Panc1 (cell line): ENCODE data around the gene MAP3K15. TPM values are rescaled to one million over a fixed set of nuclear protein-coding genes. Genes with fewer than 3 reads are reported as not detected.

Source experiments
- ATAC-seq: fragments of 200-7000 bp; cut with Tn5 transposase; 2 replicates; pipeline ENCODE4 v1.9.1; 2020; ENCODE audit warnings: mild to moderate bottlenecking, moderate library complexity
- BruUV-seq: library from RNA; stranded (reverse); fragments of 400-500 nt; replicated peaks from 2 replicates; lab custom pipeline; 2021; lab: Mats Ljungman, UMichigan
- CTCF ChIA-PET: fragments of 300-600 bp; sonication (Branson Sonifier 250); formaldehyde crosslinking; loops from one replicate; lab custom pipeline; 2022; ENCODE audit warnings: antibody characterized with exemption; lab: Charles Lee
- POLR2A ChIA-PET: fragments of 300-600 bp; sonication (Branson Sonifier 250); formaldehyde crosslinking; loops from one replicate; lab custom pipeline; 2022; ENCODE audit warnings: antibody characterized with exemption; lab: Charles Lee
- DNase-seq: peaks from one replicate; pipeline ENCODE4 v3.0.0-alpha.2; 2010; ENCODE audit warnings: low read depth, low spot score
- H3K27ac ChIP-seq: 2 replicates; pipeline ENCODE4 v1.5.1; 2011; ENCODE audit warnings: mild to moderate bottlenecking, low read length, inconsistent platforms
- H3K27me3 ChIP-seq: fragments of 200-500 bp; sonication (Bioruptor generic); 2 replicates; pipeline ENCODE4 v1.6.0; 2014; ENCODE audit warnings: low read length, inconsistent platforms; ENCODE audit not compliant: control insufficient read depth, insufficient read depth
- H3K36me3 ChIP-seq: fragments of 200-500 bp; sonication (Bioruptor generic); 2 replicates; pipeline ENCODE4 v1.5.1; 2014; ENCODE audit warnings: inconsistent platforms, mild to moderate bottlenecking, low read length, moderate library complexity; ENCODE audit not compliant: control insufficient read depth, insufficient read depth
- H3K4me1 ChIP-seq: 2 replicates; pipeline ENCODE4 v1.5.1; 2011; ENCODE audit warnings: inconsistent platforms, mild to moderate bottlenecking, low read length, moderate library complexity; ENCODE audit not compliant: control insufficient read depth, insufficient read depth
- H3K4me3 ChIP-seq, 2 experiments: 2 replicates each; pipeline ENCODE4 v1.5.1; 2011 to 2012; ENCODE audit warnings: low read depth in 2 of 2, low read length in 2 of 2, mild to moderate bottlenecking in 2 of 2, inconsistent platforms in 1 of 2, moderate library complexity in 1 of 2
- H3K9me3 ChIP-seq: fragments of 200-500 bp; sonication (Bioruptor generic); 2 replicates; pipeline ENCODE4 v1.5.1; 2014; ENCODE audit warnings: low read depth, mild to moderate bottlenecking, inconsistent platforms, low read length, moderate library complexity; ENCODE audit not compliant: control insufficient read depth, insufficient read depth
- POLR2AphosphoS5 ChIP-seq: IDR thresholded peaks from 2 replicates; pipeline ENCODE4 v1.6.1; 2012; ENCODE audit warnings: mild to moderate bottlenecking, low read depth, low read length, moderate library complexity
- SIN3A ChIP-seq: IDR thresholded peaks from 2 replicates; pipeline ENCODE4 v1.6.1; 2012; ENCODE audit warnings: low read depth, mild to moderate bottlenecking, low read length, moderate library complexity, borderline replicate concordance; ENCODE audit not compliant: insufficient read depth
- TCF7L2 ChIP-seq: IDR thresholded peaks from 2 replicates; pipeline ENCODE4 v1.6.1; 2011; ENCODE audit warnings: mild to moderate bottlenecking, low read depth, low read length, inconsistent platforms
- in situ Hi-C: cut with HindIII; loops from 2 replicates; pipeline ENCODE4 v1.10.0; 2016; ENCODE audit warnings: low sequenced_read_pairs, low pct_unique_long_range_greater_than_20kb
- intact Hi-C: fragments of 100-400 bp; cut with micrococcal nuclease; formaldehyde crosslinking; loops from one replicate; pipeline ENCODE4 v1.10.0; 2022; ENCODE audit not compliant: unreplicated experiment
- total RNA-seq: library from RNA; stranded (reverse); gene quantifications from one replicate; pipeline ENCODE4 v1.2.1, GENCODE V29; 2021; ENCODE audit not compliant: unreplicated experiment
- TF ChIP-seq, protein P1 (sequence below), 2 experiments: IDR thresholded peaks; 2 replicates each; pipeline ENCODE4 v1.6.1; 2011 to 2012; ENCODE audit warnings: low read depth in 2 of 2, control low read depth in 1 of 2, low read length in 1 of 2, mild to moderate bottlenecking in 1 of 2, moderate library complexity in 1 of 2; ENCODE audit not compliant: insufficient read depth in 1 of 2
- TF ChIP-seq, protein P2 (sequence below): fragments of 450-650 bp; IDR thresholded peaks from 2 replicates; pipeline ENCODE4 v1.5.1; 2017; ENCODE audit warnings: mild to moderate bottlenecking

The MAP3K15 gene
- total RNA-seq, 1 experiment from 2014 or later = 4.9 TPM

DNA sequence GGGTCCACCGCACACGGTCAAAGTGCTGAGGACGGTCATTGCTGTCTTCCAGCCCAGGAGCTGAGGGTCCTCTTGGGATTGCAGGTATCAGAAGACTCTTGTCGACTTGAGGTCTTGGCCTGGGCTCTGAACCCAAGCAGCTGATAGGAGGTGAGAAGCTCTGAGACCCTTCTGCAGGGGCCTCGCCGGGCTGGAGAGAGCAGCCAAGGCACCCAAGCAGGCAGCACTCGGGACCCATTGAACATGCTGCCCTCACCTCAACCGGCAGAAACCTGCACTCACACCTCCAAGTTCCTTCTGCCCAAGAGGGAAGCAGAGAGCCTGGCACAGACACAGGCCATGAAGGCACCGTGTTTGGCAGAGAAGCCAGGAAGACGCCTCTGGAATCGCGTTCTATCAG lies 137.5 kb downstream of the MAP3K15 start:
- H3K27me3 ChIP-seq = no peaks in the 10 kb centered on the region
- ChIA-PET CTCF (no interaction called here), POLR2A (no interaction called here)
- DNase-seq (no peak), ATAC-seq (no peak)
- TF ChIP-seq, protein P1, sequence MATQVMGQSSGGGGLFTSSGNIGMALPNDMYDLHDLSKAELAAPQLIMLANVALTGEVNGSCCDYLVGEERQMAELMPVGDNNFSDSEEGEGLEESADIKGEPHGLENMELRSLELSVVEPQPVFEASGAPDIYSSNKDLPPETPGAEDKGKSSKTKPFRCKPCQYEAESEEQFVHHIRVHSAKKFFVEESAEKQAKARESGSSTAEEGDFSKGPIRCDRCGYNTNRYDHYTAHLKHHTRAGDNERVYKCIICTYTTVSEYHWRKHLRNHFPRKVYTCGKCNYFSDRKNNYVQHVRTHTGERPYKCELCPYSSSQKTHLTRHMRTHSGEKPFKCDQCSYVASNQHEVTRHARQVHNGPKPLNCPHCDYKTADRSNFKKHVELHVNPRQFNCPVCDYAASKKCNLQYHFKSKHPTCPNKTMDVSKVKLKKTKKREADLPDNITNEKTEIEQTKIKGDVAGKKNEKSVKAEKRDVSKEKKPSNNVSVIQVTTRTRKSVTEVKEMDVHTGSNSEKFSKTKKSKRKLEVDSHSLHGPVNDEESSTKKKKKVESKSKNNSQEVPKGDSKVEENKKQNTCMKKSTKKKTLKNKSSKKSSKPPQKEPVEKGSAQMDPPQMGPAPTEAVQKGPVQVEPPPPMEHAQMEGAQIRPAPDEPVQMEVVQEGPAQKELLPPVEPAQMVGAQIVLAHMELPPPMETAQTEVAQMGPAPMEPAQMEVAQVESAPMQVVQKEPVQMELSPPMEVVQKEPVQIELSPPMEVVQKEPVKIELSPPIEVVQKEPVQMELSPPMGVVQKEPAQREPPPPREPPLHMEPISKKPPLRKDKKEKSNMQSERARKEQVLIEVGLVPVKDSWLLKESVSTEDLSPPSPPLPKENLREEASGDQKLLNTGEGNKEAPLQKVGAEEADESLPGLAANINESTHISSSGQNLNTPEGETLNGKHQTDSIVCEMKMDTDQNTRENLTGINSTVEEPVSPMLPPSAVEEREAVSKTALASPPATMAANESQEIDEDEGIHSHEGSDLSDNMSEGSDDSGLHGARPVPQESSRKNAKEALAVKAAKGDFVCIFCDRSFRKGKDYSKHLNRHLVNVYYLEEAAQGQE (IDR thresholded peaks at IDR 0.05; ENCODE audit: insufficient read depth in 1 of 2, low read depth in 2 of 2, low read length in 1 of 2) = no peak
- TF ChIP-seq SIN3A (no peak), TCF7L2 (no peak), POLR2AphosphoS5 (no peak)
- TF ChIP-seq, protein P2, sequence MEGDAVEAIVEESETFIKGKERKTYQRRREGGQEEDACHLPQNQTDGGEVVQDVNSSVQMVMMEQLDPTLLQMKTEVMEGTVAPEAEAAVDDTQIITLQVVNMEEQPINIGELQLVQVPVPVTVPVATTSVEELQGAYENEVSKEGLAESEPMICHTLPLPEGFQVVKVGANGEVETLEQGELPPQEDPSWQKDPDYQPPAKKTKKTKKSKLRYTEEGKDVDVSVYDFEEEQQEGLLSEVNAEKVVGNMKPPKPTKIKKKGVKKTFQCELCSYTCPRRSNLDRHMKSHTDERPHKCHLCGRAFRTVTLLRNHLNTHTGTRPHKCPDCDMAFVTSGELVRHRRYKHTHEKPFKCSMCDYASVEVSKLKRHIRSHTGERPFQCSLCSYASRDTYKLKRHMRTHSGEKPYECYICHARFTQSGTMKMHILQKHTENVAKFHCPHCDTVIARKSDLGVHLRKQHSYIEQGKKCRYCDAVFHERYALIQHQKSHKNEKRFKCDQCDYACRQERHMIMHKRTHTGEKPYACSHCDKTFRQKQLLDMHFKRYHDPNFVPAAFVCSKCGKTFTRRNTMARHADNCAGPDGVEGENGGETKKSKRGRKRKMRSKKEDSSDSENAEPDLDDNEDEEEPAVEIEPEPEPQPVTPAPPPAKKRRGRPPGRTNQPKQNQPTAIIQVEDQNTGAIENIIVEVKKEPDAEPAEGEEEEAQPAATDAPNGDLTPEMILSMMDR = no peak
- no peak overlapping the region for H3K4me3 ChIP-seq
- H3K4me1 ChIP-seq = no peaks in the 10 kb centered on the region
- H3K36me3 ChIP-seq = no peaks in the 10 kb centered on the region
- BruUV-seq = no TSS peak
- in situ Hi-C loops (no loop called here), intact Hi-C loops (no loop called here)
- H3K9me3 ChIP-seq = no peaks in the 10 kb centered on the region
- no peak overlapping the region for H3K27ac ChIP-seq

DNA sequence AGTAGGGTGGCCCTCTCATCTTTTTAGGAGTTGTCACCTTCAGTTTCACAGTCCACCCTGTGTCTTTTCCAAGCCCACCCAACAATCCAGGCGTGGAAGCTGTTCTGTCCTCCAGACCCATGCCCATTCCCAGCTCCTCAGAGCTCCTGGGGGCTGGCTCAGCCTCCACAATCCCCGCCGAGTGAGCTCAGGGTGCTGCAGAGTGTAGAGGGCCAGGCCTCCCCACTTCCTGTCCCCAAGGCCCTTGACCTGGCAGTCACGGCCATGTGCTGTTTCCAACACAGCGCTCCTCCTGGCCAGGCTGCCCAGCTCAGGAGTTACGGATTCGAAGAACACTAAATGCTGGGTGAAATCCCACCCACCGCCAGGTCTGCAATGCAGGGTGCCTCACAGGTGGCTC lies 139.8 kb downstream of the MAP3K15 start:
- CTCF ChIA-PET = no interaction called here
- in situ Hi-C loops = no loop called here

More for the DNA sequence above, 139.8 kb downstream of the MAP3K15 start:
- no peak for DNase-seq
- intact Hi-C loops = no loop called here
- BruUV-seq = no TSS peak
- Histone ChIP-seq H3K36me3 (no peaks in the 10 kb centered on the region), H3K4me1 (no peaks in the 10 kb centered on the region), H3K4me3 (no peak overlapping the region), H3K9me3 (no peaks in the 10 kb centered on the region), H3K27me3 (no peaks in the 10 kb centered on the region), H3K27ac (no peak overlapping the region)
- POLR2A ChIA-PET = no interaction called here
- no peak for ATAC-seq
- TF ChIP-seq, protein P2 = no peak
- TF ChIP-seq SIN3A (no peak), TCF7L2 (no peak), POLR2AphosphoS5 (no peak)
- TF ChIP-seq, protein P1 (IDR thresholded peaks at IDR 0.05; ENCODE audit: insufficient read depth in 1 of 2, low read depth in 2 of 2, low read length in 1 of 2) = no peak
